ENCODE measurements around the gene DNAL1.

DNAL1 gene

GRCh38 chr14:73715707-73716106 lies 70.9 kb downstream of the DNAL1 start:
- Histone ChIP-seq H3K27me3 (peaks cover 0 to 13% (median 7%) of the 10 kb centered on the region in 11 experiments; a peak in 10 of 22 replicates), H3K9ac (no peak overlapping the region), H3K9me3 (replicated peaks in 1 of 11) (no peaks in the 10 kb centered on the region), H3K4me2 (no peak overlapping the region), H3K4me3 (no peak overlapping the region), H3K27ac (no peak overlapping the region), H3K4me1 (peaks cover 25 to 47% (median 28%) of the 10 kb centered on the region in 10 experiments), H3K36me3 (peaks cover 46 to 60% (median 53%) of the 10 kb centered on the region in 11 experiments), H4K20me1 (peaks cover 41 to 83% (median 62%) of the 10 kb centered on the region in 11 experiments; a peak in 20 of 22 replicates)
- TF ChIP-seq Cebpa-rat (IDR thresholded peaks at IDR 0.05) = no peak

DNA sequence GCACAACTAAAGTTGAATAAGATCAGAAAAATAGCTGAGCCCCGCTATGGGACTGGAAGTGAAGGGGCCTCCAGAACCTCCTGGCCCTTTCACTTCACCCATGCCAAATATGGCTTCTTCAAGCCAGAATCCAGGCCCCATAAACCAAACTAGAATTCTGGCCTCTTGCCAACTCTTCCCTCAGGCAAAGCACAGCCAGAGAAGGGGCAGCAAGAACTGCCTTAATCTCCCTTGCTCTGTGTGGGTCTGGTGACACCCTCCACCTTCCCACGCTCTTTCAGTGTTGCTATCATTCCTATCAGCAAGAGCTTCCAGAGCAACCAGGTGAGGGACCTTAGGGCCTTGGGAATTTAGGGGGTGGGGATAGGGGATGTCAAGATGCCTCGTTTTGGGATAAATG lies 72.5 kb downstream of the DNAL1 start:
- Histone ChIP-seq H3K4me2 (no peak overlapping the region), H3K9ac (no peak overlapping the region), H4K20me1 (peaks cover 40 to 83% (median 51%) of the 10 kb centered on the region in 11 experiments; a peak in 20 of 22 replicates), H3K27ac (no peak overlapping the region), H3K9me3 (replicated peaks in 1 of 11) (no peaks in the 10 kb centered on the region), H3K27me3 (peaks cover 0 to 12% (median 7%) of the 10 kb centered on the region in 11 experiments; a peak in 10 of 22 replicates), H3K4me1 (peaks cover 10 to 32% (median 22%) of the 10 kb centered on the region in 10 experiments), H3K36me3 (peaks cover 62 to 75% (median 68%) of the 10 kb centered on the region in 11 experiments), H3K4me3 (no peak overlapping the region)
- TF ChIP-seq Cebpa-rat (IDR thresholded peaks at IDR 0.05) = no peak

DNA sequence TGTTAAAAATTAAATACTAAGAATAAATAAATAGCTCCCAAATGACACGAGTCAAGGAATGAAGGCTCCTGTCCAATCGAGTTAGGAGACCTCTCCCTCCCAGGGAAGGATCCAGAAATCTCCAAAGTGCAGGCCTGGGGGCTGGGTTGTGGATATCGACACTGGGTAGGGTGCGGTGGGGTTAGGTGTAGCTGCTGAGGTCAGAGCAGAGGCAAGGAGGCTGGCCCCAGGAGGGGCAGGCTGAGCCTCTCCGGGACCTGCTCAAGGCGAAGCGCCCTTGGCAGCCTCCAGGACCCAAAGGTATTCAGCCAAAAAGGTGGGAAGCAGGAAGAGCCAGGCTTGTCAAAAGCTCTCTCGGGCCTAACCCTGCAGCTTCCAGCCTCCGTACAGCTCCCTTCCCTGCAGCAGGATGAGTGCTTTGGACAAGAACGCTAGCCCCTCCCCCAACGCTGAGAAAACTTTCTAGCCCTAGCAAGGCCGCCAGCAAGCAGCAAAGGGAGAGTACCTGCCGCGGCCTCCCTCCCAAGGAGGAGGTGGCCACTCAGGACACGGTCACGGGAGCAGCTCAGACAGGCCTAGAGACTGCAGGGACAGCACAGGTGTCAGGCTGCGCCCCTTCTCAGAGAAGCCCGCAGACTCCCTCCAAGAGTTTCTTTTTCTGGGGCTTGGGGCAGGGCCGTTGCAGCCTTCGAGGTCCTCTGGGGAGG lies 73.1 kb downstream of the DNAL1 start:
- TF ChIP-seq Cebpa-rat (IDR thresholded peaks at IDR 0.05) = no peak
- peaks cover 68 to 81% (median 74%) of the 10 kb centered on the region in 11 experiments for H3K36me3 ChIP-seq
- peaks cover 5 to 27% (median 16%) of the 10 kb centered on the region in 10 experiments for H3K4me1 ChIP-seq
- no peak overlapping the region for H3K4me2 ChIP-seq
- H3K4me3 ChIP-seq = no peak overlapping the region
- 0 out of 22 replicates have a peak overlapping the region, but pooled peaks of 1 of the 11 experiments have one; percentile 6 for H3K27ac ChIP-seq
- peaks cover 35 to 79% (median 46%) of the 10 kb centered on the region in 11 experiments; a peak in 20 of 22 replicates for H4K20me1 ChIP-seq
- H3K9me3 ChIP-seq (replicated peaks in 1 of 11) = no peaks in the 10 kb centered on the region
- no peak overlapping the region for H3K9ac ChIP-seq
- H3K27me3 ChIP-seq = peaks cover 0 to 7% (median 5%) of the 10 kb centered on the region in 11 experiments; a peak in 9 of 22 replicates

DNA sequence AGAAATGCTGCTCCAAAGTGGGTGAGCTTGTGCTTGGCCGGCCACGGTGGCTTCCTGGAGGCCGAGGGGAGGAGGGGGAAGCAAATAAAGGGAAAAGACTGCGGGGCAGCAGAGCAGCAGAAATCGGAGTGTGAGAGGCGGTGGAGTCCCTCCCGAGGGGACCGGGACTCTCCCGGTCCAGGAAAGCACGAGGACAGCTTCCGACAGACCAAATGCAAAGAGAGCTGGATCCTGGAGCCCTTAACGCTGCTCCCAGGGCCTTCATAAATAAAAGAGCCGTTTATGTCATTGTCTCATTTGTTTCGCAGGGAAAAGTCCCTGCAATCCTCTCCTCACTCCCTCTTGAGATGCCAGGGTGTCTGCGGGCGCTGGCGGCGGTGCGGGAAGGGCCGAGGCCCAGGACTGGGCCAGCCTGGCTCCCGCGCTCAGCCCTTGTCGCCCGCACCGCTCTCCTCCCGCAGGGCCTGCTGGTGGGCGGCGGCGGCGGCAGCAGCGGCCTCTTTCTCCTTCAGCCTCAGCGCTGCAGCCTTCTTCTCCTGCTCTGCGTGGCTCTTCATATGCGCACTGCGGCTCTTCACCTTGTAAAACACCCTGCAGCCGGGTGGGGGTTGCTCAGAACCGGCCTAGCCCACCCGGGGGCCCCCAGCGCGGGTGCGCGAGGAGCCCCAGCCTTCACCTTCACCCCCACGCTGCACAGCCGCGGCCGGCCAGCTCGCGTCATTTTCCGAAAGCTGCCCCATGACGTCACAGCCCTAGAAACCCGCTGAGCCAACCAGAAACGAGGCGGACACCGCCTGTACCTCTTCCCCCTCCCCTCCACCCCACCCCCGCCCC lies 73.8 kb downstream of the DNAL1 start:
- Histone ChIP-seq H3K27me3 (no peaks in the 10 kb centered on the region), H3K4me3 (no peak overlapping the region), H3K36me3 (peaks cover 76 to 89% (median 82%) of the 10 kb centered on the region in 11 experiments), H3K4me2 (no peak overlapping the region), H3K4me1 (peaks cover 9 to 27% (median 15%) of the 10 kb centered on the region in 10 experiments), H4K20me1 (peaks cover 35 to 80% (median 46%) of the 10 kb centered on the region in 11 experiments; a peak in 20 of 22 replicates), H3K27ac (0 out of 22 replicates have a peak overlapping the region, but pooled peaks of 1 of the 11 experiments have one; percentile 6), H3K9ac (no peak overlapping the region), H3K9me3 (replicated peaks in 1 of 11) (no peaks in the 10 kb centered on the region)
- no peak for TF ChIP-seq Cebpa-rat (IDR thresholded peaks at IDR 0.05)

DNA sequence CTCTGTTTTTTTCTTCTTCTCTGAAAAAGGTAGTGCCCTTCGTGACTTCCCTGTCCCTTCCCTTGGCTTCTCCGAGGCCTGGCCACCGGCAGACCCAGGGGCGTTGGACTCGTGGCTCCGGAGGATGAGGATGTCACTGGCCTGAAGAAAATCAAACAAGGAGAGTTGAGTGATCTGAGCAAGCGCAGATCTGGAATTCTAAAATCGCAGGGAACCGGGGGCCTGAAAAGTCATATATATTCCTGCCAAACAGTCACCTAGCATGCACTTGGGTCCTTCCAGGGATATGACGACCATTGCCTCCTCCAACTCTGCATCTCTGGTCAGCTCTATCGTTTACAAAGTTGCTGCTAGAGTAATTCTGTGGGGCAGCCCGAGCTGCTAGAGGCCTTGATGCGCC lies 74.6 kb downstream of the DNAL1 start:
- no peak overlapping the region for H3K4me3 ChIP-seq
- no peak for TF ChIP-seq Cebpa-rat (IDR thresholded peaks at IDR 0.05)

GRCh38 chr14:73719791-73720190 lies 75.0 kb downstream of the DNAL1 start:
- Histone ChIP-seq H3K27me3 (no peaks in the 10 kb centered on the region), H3K9me3 (replicated peaks in 1 of 11) (no peaks in the 10 kb centered on the region), H3K36me3 (peaks cover 87 to 100% (median 94%) of the 10 kb centered on the region in 11 experiments), H3K4me3 (no peak overlapping the region), H3K4me2 (no peak overlapping the region), H4K20me1 (peaks cover 36 to 87% (median 49%) of the 10 kb centered on the region in 11 experiments; a peak in 20 of 22 replicates), H3K27ac (no peak overlapping the region), H3K4me1 (peaks cover 16 to 33% (median 21%) of the 10 kb centered on the region in 10 experiments), H3K9ac (no peak overlapping the region)
- TF ChIP-seq Cebpa-rat (IDR thresholded peaks at IDR 0.05) = no peak

More for the DNA sequence above, 74.6 kb downstream of the DNAL1 start:
- Histone ChIP-seq H3K9ac (no peak overlapping the region; a peak in 1 of 22 replicates), H3K4me1 (peaks cover 16 to 33% (median 21%) of the 10 kb centered on the region in 10 experiments), H3K27me3 (no peaks in the 10 kb centered on the region), H3K27ac (no peak overlapping the region), H4K20me1 (peaks cover 39 to 87% (median 50%) of the 10 kb centered on the region in 11 experiments; a peak in 20 of 22 replicates), H3K9me3 (replicated peaks in 1 of 11) (no peaks in the 10 kb centered on the region), H3K36me3 (peaks cover 83 to 96% (median 89%) of the 10 kb centered on the region in 11 experiments), H3K4me2 (no peak overlapping the region)

DNA sequence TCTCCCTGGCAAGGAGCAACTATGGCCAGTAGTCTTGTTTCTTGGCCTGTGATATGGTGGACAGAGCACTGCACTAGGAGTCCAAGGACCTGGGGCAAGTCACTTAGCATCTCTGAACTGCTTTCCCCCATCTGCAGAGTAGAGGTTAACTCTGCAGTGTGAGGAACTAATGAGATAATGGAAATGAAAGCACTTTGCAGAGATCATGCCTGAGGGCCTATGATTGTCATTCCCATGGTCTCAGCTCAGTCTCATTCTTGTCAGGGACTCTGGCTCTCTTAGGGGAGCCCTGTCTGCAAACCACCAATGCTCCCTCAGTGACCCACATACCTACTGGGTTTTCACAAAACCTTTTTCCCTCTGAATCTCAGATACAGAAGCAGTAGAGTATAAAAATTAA lies 75.8 kb downstream of the DNAL1 start:
- H3K4me1 ChIP-seq = peaks cover 19 to 38% (median 28%) of the 10 kb centered on the region in 10 experiments
- H3K27ac ChIP-seq = no peak overlapping the region
- no peak overlapping the region for H3K4me3 ChIP-seq
- H3K9me3 ChIP-seq (replicated peaks in 1 of 11) = no peaks in the 10 kb centered on the region
- H3K27me3 ChIP-seq = no peaks in the 10 kb centered on the region
- H3K9ac ChIP-seq = no peak overlapping the region
- H4K20me1 ChIP-seq = peaks cover 27 to 87% (median 42%) of the 10 kb centered on the region in 11 experiments; a peak in 20 of 22 replicates
- TF ChIP-seq Cebpa-rat (IDR thresholded peaks at IDR 0.05) = no peak
- no peak overlapping the region for H3K4me2 ChIP-seq
- peaks cover 93 to 100% (median 98%) of the 10 kb centered on the region in 11 experiments for H3K36me3 ChIP-seq

GRCh38 chr14:73721101-73721821 lies 76.5 kb downstream of the DNAL1 start:
- H3K9me3 ChIP-seq (replicated peaks in 1 of 11) = no peaks in the 10 kb centered on the region
- H3K4me2 ChIP-seq = no peak overlapping the region
- peak overlapping the region in 6 of 11 experiments; percentile 15 to 82 (median 34); a peak in 10 of 22 replicates for H3K27ac ChIP-seq
- TF ChIP-seq Cebpa-rat (IDR thresholded peaks at IDR 0.05) = no peak
- H3K36me3 ChIP-seq = peaks cover 95 to 100% (median 98%) of the 10 kb centered on the region in 11 experiments
- peaks cover 19 to 38% (median 33%) of the 10 kb centered on the region in 10 experiments for H3K4me1 ChIP-seq
- peaks cover 21 to 87% (median 36%) of the 10 kb centered on the region in 11 experiments; a peak in 20 of 22 replicates for H4K20me1 ChIP-seq
- no peak overlapping the region for H3K4me3 ChIP-seq
- H3K27me3 ChIP-seq = no peaks in the 10 kb centered on the region
- peak overlapping the region in 3 of 11 experiments; percentile 3 to 11 (median 10); a peak in 3 of 22 replicates for H3K9ac ChIP-seq

Data from BLaER1 treated with 17β-estradiol and CSF1 and Interleukin-3, amounts not matched to agents 10 nM and 100 nM (cell line).